ENCODE results near the gene ADCY9.

ADCY9 gene

DNA sequence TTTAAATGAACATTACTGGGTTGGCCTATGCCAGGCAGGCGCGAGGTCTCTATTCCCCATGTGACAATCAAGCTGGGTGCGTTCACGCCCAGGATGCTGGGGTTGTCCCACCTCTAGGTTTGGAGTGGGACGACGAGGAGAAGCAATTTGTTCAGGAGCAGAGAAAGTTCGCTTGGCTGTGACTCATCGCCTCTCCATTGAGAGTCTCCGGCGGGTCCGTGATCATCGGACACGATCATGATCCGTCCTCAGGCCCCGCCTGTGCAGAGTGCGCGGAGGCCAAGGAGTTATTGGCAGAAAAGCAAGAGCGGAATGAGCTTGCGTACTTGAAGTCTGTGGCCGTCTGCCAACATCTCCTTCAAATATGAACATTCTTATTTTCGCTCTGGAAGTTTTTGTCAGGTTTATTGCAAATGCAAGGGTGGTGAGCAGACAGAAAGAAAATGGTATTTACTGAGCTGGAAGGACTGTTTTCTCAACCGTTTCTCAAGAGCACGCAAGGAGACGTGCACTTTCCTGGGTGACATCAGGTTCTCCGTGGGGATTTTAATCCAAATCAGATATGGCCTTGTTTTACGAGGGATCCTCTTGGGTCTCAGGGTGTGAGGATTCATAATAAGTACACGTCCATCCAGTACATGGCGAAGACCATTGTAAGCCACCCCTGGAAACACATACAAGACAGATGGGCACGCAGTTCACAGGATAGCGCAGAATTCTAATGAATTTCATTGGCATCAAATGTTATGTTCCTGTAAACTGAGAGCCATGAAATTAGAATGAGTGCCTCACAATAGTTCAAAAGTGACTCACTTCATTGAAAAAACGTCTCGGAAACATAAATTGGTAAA, 165.7 kb downstream of the ADCY9 start:
- no peak for TF ChIP-seq TAF1 (IDR thresholded peaks at IDR 0.05; ENCODE audit: borderline replicate concordance, insufficient read depth, low read length)
- TF ChIP-seq POLR2AphosphoS5 (IDR thresholded peaks at IDR 0.05; ENCODE audit: low read depth, low read length), result peak; percentile 33

DNA sequence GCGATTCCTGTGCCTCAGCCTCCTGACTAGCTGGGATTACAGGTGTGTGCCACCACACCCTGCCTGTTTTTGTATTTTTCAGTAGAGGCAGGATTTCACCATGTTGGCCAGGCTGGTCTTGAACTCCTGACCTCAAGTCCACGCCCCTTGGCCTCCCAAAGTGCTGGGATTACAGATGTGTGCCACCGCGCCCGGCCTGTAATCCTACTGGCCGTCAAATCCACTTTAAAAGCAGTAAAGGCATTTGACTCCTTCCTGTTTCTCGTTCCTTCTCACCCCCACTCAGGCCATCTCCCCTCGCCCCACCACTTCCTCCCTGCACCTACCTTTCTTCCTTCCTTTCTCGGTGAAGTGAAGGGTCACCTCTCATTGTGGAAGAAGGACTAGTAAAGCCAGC, 166.3 kb downstream of the ADCY9 start:
- no peak for TF ChIP-seq POLR2AphosphoS5 (IDR thresholded peaks at IDR 0.05; ENCODE audit: low read depth, low read length)
- TF ChIP-seq, protein P1, sequence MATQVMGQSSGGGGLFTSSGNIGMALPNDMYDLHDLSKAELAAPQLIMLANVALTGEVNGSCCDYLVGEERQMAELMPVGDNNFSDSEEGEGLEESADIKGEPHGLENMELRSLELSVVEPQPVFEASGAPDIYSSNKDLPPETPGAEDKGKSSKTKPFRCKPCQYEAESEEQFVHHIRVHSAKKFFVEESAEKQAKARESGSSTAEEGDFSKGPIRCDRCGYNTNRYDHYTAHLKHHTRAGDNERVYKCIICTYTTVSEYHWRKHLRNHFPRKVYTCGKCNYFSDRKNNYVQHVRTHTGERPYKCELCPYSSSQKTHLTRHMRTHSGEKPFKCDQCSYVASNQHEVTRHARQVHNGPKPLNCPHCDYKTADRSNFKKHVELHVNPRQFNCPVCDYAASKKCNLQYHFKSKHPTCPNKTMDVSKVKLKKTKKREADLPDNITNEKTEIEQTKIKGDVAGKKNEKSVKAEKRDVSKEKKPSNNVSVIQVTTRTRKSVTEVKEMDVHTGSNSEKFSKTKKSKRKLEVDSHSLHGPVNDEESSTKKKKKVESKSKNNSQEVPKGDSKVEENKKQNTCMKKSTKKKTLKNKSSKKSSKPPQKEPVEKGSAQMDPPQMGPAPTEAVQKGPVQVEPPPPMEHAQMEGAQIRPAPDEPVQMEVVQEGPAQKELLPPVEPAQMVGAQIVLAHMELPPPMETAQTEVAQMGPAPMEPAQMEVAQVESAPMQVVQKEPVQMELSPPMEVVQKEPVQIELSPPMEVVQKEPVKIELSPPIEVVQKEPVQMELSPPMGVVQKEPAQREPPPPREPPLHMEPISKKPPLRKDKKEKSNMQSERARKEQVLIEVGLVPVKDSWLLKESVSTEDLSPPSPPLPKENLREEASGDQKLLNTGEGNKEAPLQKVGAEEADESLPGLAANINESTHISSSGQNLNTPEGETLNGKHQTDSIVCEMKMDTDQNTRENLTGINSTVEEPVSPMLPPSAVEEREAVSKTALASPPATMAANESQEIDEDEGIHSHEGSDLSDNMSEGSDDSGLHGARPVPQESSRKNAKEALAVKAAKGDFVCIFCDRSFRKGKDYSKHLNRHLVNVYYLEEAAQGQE (IDR thresholded peaks at IDR 0.05; ENCODE audit: insufficient read depth in 1 of 2, low read depth in 2 of 2, low read length in 2 of 2), result no peak
- no peak for TF ChIP-seq FOXP2 (optimal IDR thresholded peaks at IDR 0.05; ENCODE audit: borderline replicate concordance, extremely low read depth, extremely low read length, insufficient read depth)
- TF ChIP-seq TAF1 (IDR thresholded peaks at IDR 0.05; ENCODE audit: borderline replicate concordance, insufficient read depth, low read length), result no peak
- TF ChIP-seq SIN3A (IDR thresholded peaks at IDR 0.05; ENCODE audit: borderline replicate concordance, insufficient read depth, low read length), result no peak

DNA sequence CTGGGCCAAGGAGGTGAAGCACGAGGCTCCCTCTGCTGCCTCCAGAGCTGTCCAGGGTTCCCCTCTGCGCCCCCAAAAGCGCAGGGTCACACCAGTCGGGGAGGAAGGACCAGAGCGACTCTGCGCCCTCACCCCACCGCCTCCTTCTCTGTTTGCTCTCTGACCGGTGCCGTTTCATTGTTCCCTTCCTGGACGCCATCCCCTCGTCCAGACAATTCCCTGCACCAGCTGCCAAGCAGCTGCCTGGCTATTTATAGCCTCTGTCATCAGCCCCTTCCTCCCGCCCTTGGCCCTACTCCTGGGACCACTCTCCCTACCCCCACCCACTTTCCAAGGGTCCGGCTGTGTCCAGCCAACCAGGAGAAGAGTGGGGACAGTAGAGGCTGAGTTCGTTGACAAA, 167.0 kb downstream of the ADCY9 start:
- TF ChIP-seq, protein P1 (IDR thresholded peaks at IDR 0.05; ENCODE audit: insufficient read depth in 1 of 2, low read depth in 2 of 2, low read length in 2 of 2), result no peak
- peak; percentile 34 for TF ChIP-seq FOXP2 (optimal IDR thresholded peaks at IDR 0.05; ENCODE audit: borderline replicate concordance, extremely low read depth, extremely low read length, insufficient read depth)

DNA sequence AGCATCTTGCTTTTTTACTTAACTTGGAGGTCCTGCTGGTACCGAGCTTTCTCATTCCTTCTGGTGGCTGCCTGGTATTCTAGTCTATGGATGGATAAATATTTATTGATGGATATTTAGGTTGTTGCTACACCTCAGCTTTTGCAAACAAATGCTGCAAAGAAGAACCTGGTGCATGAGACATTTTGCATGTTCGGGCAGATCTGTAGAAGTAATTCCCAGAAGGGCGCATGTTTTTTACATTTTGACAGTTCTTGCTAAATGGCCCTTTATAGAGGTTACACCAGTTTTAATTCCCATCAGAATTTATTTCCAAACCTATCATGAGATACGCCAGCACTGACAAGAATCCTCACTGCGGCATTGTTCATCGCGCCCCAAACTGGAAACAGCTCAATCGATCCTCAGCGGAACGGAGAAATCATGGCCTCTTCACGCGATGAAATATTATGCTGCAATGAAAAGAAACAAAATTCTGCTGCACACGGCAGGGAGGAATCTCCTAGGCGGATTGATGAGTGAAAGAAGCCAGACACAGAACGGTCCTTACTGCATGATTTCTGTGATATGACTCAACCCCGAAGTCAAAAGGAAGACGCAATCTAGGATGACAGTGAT, 167.8 kb downstream of the ADCY9 start:
- TF ChIP-seq, protein P1 (IDR thresholded peaks at IDR 0.05; ENCODE audit: insufficient read depth in 1 of 2, low read depth in 2 of 2, low read length in 2 of 2), result no peak
- TF ChIP-seq SIN3A (IDR thresholded peaks at IDR 0.05; ENCODE audit: borderline replicate concordance, insufficient read depth, low read length), result no peak
- no peak for TF ChIP-seq FOXP2 (optimal IDR thresholded peaks at IDR 0.05; ENCODE audit: borderline replicate concordance, extremely low read depth, extremely low read length, insufficient read depth)
- TF ChIP-seq POLR2AphosphoS5 (IDR thresholded peaks at IDR 0.05; ENCODE audit: low read depth, low read length), result no peak

- TF ChIP-seq TAF1 (IDR thresholded peaks at IDR 0.05; ENCODE audit: borderline replicate concordance, insufficient read depth, low read length), result no peak
- TF ChIP-seq FOXP2 (optimal IDR thresholded peaks at IDR 0.05; ENCODE audit: borderline replicate concordance, extremely low read depth, extremely low read length, insufficient read depth), result no peak
- TF ChIP-seq, protein P1 (IDR thresholded peaks at IDR 0.05; ENCODE audit: insufficient read depth in 1 of 2, low read depth in 2 of 2, low read length in 2 of 2), result no peak
Measured at GRCh38 chr16:3946604-3947180, 169.6 kb downstream of the ADCY9 start.
